AG09319 (cell line): ENCODE data around the gene DSCAM.

Experiments used
- DNase-seq: peaks from one replicate; pipeline ENCODE4 v3.0.0-alpha.2; 2010; ENCODE audit warnings: low read depth; ENCODE audit errors: extremely low read depth
- CTCF ChIP-seq: IDR thresholded peaks from 2 replicates; pipeline ENCODE4 v1.5.1; 2011; ENCODE audit warnings: low read depth, mild to moderate bottlenecking, inconsistent platforms, low read length, moderate library complexity

The DSCAM gene

DNA sequence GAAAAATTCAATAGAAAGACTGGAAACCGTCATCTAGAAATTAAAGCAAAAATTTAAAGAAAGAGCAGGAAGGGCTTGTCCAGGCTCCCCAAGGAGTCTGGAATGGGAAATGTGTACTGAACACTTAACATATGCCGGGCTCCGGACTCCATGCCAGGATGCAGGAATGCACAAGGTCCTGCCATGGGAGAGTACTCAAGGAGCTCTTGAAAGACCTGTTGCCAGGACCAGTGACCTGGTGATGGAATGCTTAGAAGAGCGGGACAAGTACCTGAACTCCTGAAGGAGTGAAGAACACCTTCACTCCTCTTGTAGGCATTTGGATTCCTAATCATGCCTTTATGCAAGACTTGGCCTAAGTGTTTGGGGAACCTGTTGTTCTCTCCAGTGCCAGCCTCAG, 16.9 kb upstream of the DSCAM start:
- DNase-seq, result no peak
- no peak for TF ChIP-seq CTCF

GRCh38 chr21:40858517-40858916, 11.6 kb upstream of the DSCAM start:
- TF ChIP-seq CTCF, result no peak
- no peak for DNase-seq

GRCh38 chr21:40853956-40854688, 7.2 kb upstream of the DSCAM start:
- DNase-seq, result no peak
- no peak for TF ChIP-seq CTCF

- no peak for DNase-seq
- no peak for TF ChIP-seq CTCF
Measured at GRCh38 chr21:40852563-40852962, 5.6 kb upstream of the DSCAM start.

DNA sequence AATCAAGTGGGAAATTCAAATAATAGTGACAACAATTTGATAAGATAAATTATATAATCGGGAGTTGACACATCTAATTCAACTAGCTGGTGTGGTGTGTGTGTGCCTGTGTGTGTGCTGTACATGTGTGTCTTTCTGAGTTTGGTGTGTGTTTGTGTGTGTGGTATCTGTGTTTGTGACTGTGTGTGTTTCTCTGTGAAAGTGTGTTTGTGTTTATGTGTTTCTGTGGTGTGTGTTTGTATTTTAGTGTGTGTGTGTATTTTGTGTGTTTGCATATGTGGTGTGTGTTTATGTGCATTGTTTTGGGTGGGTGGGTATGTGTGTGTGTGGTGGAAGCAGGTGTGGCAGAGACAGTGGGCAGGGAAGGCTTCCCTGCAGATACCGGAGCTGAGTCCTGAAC, 4.8 kb upstream of the DSCAM start:
- no peak for DNase-seq
- TF ChIP-seq CTCF, result no peak

DNA sequence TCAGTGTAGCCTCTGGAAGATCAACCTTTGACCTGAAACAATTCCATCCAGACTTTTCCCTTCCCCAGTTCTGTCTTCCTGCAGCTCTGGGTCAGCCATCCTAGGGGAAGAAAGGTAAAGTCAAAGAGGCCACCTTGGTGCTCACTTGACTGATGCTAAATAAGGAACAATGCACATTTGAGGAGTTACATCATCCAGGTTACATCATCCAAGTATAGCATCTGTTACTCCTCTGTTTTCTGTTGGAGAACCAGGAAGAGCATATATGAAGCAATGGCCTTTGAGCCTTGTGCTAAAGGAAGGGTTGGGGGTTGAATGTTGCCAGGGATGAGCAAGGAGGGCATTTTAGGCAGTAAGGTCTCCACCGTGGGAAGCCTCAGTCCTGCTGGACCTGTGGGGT, 3.1 kb upstream of the DSCAM start:
- no peak for DNase-seq
- TF ChIP-seq CTCF, result no peak

DNA sequence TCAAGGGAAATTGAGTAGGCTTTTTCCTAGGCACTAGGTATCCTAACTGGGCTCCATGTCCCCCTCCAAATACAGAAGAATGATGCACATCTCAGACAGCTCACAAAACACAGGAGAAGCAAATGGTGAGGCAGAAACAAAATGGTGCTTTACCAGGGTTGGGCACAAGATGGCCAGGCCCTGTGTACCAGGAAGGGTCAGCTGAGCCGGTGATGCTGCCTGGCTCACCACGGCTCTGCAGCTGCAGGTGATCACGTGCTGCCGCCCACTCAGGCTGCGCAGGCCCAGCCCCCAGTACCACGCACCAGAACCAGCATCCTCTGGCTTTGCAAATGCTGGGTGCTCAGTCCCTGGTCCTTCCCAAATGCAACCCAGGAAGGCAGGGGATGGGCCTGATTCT, 993 bp upstream of the DSCAM start:
- no peak for TF ChIP-seq CTCF
- no peak for DNase-seq
